NCI-H2029 treated with DMSO at 0.1 percent for 48 hours (cell line): ENCODE results near the gene ATP2B2.

Experiments
- DNase-seq: peaks from one replicate; lab custom pipeline; 2025; lab: John Stamatoyannopoulos, UW

The ATP2B2 gene

GRCh38 chr3:10469441-10470119, 35.8 kb downstream of the ATP2B2 start:
- DNase-seq = no peak

GRCh38 chr3:10468613-10469354, 36.6 kb downstream of the ATP2B2 start:
- no peak for DNase-seq

GRCh38 chr3:10467904-10468612, 37.3 kb downstream of the ATP2B2 start:
- peak; percentile 84 for DNase-seq

GRCh38 chr3:10467204-10467603, 38.2 kb downstream of the ATP2B2 start:
- DNase-seq = no peak

- no peak for DNase-seq
Measured at GRCh38 chr3:10466186-10466585, 39.2 kb downstream of the ATP2B2 start.

- DNase-seq = no peak
Measured at GRCh38 chr3:10465161-10465560, 40.2 kb downstream of the ATP2B2 start.

- DNase-seq = no peak
Measured at GRCh38 chr3:10463533-10464434, 41.6 kb downstream of the ATP2B2 start.

- DNase-seq = no peak
Measured at GRCh38 chr3:10462641-10463532, 42.5 kb downstream of the ATP2B2 start.

GRCh38 chr3:10460951-10461545, 44.3 kb downstream of the ATP2B2 start:
- DNase-seq = peak; percentile 15

GRCh38 chr3:10459954-10460754, 45.2 kb downstream of the ATP2B2 start:
- no peak for DNase-seq

GRCh38 chr3:10457560-10457959, 47.8 kb downstream of the ATP2B2 start:
- no peak for DNase-seq

- no peak for DNase-seq
Measured at GRCh38 chr3:10456981-10457380, 48.4 kb downstream of the ATP2B2 start.

GRCh38 chr3:10455545-10455914, 49.9 kb downstream of the ATP2B2 start:
- DNase-seq = no peak

GRCh38 chr3:10454907-10455544, 50.4 kb downstream of the ATP2B2 start:
- no peak for DNase-seq

GRCh38 chr3:10453431-10454163, 51.8 kb downstream of the ATP2B2 start:
- DNase-seq = no peak

GRCh38 chr3:10450494-10451440, 54.6 kb downstream of the ATP2B2 start:
- DNase-seq = no peak

- DNase-seq = no peak
Measured at GRCh38 chr3:10449436-10449835, 56.0 kb downstream of the ATP2B2 start.
